ENCODE results near the gene DNAAF5. TPM values are rescaled to one million over a fixed set of nuclear protein-coding genes. Genes with fewer than 3 reads are reported as not detected.

DNAAF5 gene
- polyA plus RNA-seq, 1 of the 3 experiments (the other 2 are of a cell fraction), result 58.5 TPM

DNA sequence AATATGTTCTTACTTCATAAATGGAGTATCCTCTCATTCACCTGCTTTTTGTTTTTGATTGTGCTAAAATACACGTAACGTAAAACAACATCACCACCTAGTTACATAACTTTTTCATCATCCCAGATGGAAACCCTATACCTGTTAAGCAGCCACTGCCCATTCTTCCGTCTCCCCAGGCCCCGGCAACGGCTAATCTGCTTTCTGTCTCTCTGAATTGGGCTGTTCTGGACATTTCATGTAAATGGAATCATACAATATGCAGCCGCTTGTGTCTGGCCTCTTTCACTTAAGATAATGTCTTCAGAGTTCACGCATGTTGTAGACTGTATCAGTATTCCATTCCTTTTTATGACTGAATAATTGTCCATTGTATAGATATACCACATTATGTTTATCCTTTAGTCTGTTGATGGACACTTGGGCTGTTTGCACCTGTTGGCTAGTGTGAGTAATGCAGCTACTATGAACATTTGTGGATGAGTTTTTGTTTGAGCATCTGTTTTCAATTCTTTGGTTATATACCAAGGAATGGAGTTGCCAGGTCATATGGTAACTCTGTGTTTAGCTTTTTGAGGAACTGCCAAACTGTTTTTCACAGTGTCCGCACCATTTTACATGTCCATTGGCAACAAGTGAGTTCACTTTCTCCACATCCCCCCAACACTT, 91.7 kb downstream of the DNAAF5 start:
- Histone ChIP-seq H4K20me1 (ENCODE audit: insufficient read depth) (peaks cover 61% of the 10 kb centered on the region), H3F3A (replicated peaks; ENCODE audit: insufficient read depth) (peaks cover 29% of the 10 kb centered on the region), H3K36me3 (replicated peaks in 1 of 2; ENCODE audit: control insufficient read depth in 1 of 2, insufficient read depth in 2 of 2, low read length in 1 of 2) (peaks cover 2 to 11% of the 10 kb centered on the region in 2 experiments), H3K4me2 (peak overlapping the region; percentile 95), H3K9me2 (no peaks in the 10 kb centered on the region), H3K4me1 (ENCODE audit: control insufficient read depth in 1 of 2, insufficient read depth in 2 of 2, low read depth in 1 of 2, low read length in 1 of 2) (peaks cover 26 to 31% of the 10 kb centered on the region in 2 experiments), H3K27ac (ENCODE audit: low read depth in 2 of 2, low read length in 1 of 2) (peak overlapping the region in 1 of 2 experiments; percentile 60; a peak in 1 of 4 replicates), H3K9me3 (no peaks in the 10 kb centered on the region), H2AFZ (ENCODE audit: low read depth) (no peak overlapping the region), H3K27me3 (ENCODE audit: insufficient read depth) (no peaks in the 10 kb centered on the region), H3K4me3 (ENCODE audit: low read depth in 2 of 2, low read length in 1 of 2) (peak overlapping the region in 1 of 2 experiments; percentile 90; a peak in 2 of 4 replicates), H3K9ac (peak overlapping the region; percentile 85; the same call in 1 of the 2 replicates), H3K79me2 (ENCODE audit: insufficient read depth) (peaks cover 65% of the 10 kb centered on the region)
- POLR2A ChIA-PET, result no interaction called here
- CTCF ChIA-PET, result interaction anchor here (0.9 to 1.7 kb wide), 11 partner anchors 10 to 496 kb away, joined by 3 to 10 read pairs (median 4); no protein-coding TSS in a partner anchor
- no peak for DNase-seq
- 81% methylated on average over 8 of the region's 8 CpGs for WGBS (ENCODE audit: low lambda C conversion rate)
- no peak for TF ChIP-seq RFX5 (IDR thresholded peaks at IDR 0.05; ENCODE audit: low read length)
- TF ChIP-seq TEAD4 (IDR thresholded peaks at IDR 0.05; ENCODE audit: borderline replicate concordance, insufficient read depth), result no peak
- TF ChIP-seq, protein P1, sequence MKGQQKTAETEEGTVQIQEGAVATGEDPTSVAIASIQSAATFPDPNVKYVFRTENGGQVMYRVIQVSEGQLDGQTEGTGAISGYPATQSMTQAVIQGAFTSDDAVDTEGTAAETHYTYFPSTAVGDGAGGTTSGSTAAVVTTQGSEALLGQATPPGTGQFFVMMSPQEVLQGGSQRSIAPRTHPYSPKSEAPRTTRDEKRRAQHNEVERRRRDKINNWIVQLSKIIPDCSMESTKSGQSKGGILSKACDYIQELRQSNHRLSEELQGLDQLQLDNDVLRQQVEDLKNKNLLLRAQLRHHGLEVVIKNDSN (IDR thresholded peaks at IDR 0.05; ENCODE audit: borderline replicate concordance, low read depth), result no peak
- TF ChIP-seq, protein P2, sequence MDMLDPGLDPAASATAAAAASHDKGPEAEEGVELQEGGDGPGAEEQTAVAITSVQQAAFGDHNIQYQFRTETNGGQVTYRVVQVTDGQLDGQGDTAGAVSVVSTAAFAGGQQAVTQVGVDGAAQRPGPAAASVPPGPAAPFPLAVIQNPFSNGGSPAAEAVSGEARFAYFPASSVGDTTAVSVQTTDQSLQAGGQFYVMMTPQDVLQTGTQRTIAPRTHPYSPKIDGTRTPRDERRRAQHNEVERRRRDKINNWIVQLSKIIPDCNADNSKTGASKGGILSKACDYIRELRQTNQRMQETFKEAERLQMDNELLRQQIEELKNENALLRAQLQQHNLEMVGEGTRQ (IDR thresholded peaks at IDR 0.05; ENCODE audit: borderline replicate concordance, low read depth, low read length), result no peak
- TF ChIP-seq, protein P3, sequence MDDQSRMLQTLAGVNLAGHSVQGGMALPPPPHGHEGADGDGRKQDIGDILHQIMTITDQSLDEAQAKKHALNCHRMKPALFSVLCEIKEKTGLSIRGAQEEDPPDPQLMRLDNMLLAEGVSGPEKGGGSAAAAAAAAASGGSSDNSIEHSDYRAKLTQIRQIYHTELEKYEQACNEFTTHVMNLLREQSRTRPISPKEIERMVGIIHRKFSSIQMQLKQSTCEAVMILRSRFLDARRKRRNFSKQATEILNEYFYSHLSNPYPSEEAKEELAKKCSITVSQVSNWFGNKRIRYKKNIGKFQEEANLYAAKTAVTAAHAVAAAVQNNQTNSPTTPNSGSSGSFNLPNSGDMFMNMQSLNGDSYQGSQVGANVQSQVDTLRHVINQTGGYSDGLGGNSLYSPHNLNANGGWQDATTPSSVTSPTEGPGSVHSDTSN (IDR thresholded peaks at IDR 0.05), result peak; percentile 78
- TF ChIP-seq JUND (IDR thresholded peaks at IDR 0.05), result peak; percentile 78; the same call in 1 of the 2 replicates
- TF ChIP-seq EZH2phosphoT487 (IDR thresholded peaks at IDR 0.05; ENCODE audit: borderline replicate concordance, low read depth), result no peak
- TF ChIP-seq NRF1 (IDR thresholded peaks at IDR 0.05; ENCODE audit: low read depth, low read length), result no peak
- TF ChIP-seq, protein P4, sequence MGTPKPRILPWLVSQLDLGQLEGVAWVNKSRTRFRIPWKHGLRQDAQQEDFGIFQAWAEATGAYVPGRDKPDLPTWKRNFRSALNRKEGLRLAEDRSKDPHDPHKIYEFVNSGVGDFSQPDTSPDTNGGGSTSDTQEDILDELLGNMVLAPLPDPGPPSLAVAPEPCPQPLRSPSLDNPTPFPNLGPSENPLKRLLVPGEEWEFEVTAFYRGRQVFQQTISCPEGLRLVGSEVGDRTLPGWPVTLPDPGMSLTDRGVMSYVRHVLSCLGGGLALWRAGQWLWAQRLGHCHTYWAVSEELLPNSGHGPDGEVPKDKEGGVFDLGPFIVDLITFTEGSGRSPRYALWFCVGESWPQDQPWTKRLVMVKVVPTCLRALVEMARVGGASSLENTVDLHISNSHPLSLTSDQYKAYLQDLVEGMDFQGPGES (IDR thresholded peaks at IDR 0.05; ENCODE audit: low read depth, low read length), result no peak
- TF ChIP-seq, protein P5, sequence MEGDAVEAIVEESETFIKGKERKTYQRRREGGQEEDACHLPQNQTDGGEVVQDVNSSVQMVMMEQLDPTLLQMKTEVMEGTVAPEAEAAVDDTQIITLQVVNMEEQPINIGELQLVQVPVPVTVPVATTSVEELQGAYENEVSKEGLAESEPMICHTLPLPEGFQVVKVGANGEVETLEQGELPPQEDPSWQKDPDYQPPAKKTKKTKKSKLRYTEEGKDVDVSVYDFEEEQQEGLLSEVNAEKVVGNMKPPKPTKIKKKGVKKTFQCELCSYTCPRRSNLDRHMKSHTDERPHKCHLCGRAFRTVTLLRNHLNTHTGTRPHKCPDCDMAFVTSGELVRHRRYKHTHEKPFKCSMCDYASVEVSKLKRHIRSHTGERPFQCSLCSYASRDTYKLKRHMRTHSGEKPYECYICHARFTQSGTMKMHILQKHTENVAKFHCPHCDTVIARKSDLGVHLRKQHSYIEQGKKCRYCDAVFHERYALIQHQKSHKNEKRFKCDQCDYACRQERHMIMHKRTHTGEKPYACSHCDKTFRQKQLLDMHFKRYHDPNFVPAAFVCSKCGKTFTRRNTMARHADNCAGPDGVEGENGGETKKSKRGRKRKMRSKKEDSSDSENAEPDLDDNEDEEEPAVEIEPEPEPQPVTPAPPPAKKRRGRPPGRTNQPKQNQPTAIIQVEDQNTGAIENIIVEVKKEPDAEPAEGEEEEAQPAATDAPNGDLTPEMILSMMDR (IDR thresholded peaks at IDR 0.05), result peak; percentile 49
- TF ChIP-seq YY1 (IDR thresholded peaks at IDR 0.05; ENCODE audit: low read depth), result no peak
- TF ChIP-seq GATA2 (CRISPR knock-in tag; IDR thresholded peaks at IDR 0.05), result no peak
- TF ChIP-seq, protein P6, sequence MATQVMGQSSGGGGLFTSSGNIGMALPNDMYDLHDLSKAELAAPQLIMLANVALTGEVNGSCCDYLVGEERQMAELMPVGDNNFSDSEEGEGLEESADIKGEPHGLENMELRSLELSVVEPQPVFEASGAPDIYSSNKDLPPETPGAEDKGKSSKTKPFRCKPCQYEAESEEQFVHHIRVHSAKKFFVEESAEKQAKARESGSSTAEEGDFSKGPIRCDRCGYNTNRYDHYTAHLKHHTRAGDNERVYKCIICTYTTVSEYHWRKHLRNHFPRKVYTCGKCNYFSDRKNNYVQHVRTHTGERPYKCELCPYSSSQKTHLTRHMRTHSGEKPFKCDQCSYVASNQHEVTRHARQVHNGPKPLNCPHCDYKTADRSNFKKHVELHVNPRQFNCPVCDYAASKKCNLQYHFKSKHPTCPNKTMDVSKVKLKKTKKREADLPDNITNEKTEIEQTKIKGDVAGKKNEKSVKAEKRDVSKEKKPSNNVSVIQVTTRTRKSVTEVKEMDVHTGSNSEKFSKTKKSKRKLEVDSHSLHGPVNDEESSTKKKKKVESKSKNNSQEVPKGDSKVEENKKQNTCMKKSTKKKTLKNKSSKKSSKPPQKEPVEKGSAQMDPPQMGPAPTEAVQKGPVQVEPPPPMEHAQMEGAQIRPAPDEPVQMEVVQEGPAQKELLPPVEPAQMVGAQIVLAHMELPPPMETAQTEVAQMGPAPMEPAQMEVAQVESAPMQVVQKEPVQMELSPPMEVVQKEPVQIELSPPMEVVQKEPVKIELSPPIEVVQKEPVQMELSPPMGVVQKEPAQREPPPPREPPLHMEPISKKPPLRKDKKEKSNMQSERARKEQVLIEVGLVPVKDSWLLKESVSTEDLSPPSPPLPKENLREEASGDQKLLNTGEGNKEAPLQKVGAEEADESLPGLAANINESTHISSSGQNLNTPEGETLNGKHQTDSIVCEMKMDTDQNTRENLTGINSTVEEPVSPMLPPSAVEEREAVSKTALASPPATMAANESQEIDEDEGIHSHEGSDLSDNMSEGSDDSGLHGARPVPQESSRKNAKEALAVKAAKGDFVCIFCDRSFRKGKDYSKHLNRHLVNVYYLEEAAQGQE (IDR thresholded peaks at IDR 0.05; ENCODE audit: low read depth, low read length), result no peak
- TF ChIP-seq POLR2AphosphoS5 (IDR thresholded peaks at IDR 0.05; ENCODE audit: low read depth, low read length), result peak; percentile 79; the same call in 1 of the 2 replicates
- TF ChIP-seq GABPA (IDR thresholded peaks at IDR 0.05; ENCODE audit: low read depth), result no peak
- TF ChIP-seq SIN3A (IDR thresholded peaks at IDR 0.05; ENCODE audit: borderline replicate concordance, low read depth, low read length), result no peak
- TF ChIP-seq RAD21 (IDR thresholded peaks at IDR 0.05; ENCODE audit: low read length), result no peak
- peak; percentile 99 for TF ChIP-seq TCF12 (IDR thresholded peaks at IDR 0.05)
- no peak for TF ChIP-seq FOXJ3 (CRISPR knock-in tag; IDR thresholded peaks at IDR 0.05)
- TF ChIP-seq RCOR1 (IDR thresholded peaks at IDR 0.05; ENCODE audit: low read length), result peak; percentile 83
- TF ChIP-seq MXI1 (IDR thresholded peaks at IDR 0.05; ENCODE audit: low read depth, low read length), result no peak
- TF ChIP-seq CHD2 (IDR thresholded peaks at IDR 0.05; ENCODE audit: low read length, partially characterized antibody), result peak; percentile 58
- no peak for TF ChIP-seq FOXM1 (IDR thresholded peaks at IDR 0.05; ENCODE audit: low read depth)
- TF ChIP-seq TAF1 (IDR thresholded peaks at IDR 0.05; ENCODE audit: borderline replicate concordance, low read depth, low read length), result no peak
